ENCODE results near the gene SAMD13. TPM values are rescaled to one million over a fixed set of nuclear protein-coding genes. Genes with fewer than 3 reads are reported as not detected.

Gene SAMD13
- total RNA-seq, 1 donor: under 0.01 TPM

GRCh38 chr1:84255582-84255981, 45.9 kb upstream of the SAMD13 start:
- Histone ChIP-seq H3K36me3 (ENCODE audit: insufficient read depth, low read length) (no peaks in the 10 kb centered on the region), H4K20me1 (ENCODE audit: insufficient read depth, low read length) (no peaks in the 10 kb centered on the region), H3K4me2 (ENCODE audit: insufficient read depth, low read length) (no peak overlapping the region), H3K27ac (ENCODE audit: low read depth, low read length) (no peak overlapping the region), H3K27me3 (ENCODE audit: insufficient read depth, low read length) (no peaks in the 10 kb centered on the region), H2AFZ (ENCODE audit: low read length) (no peak overlapping the region), H3K4me3 (ENCODE audit: insufficient read depth, low read length) (no peak overlapping the region), H3K79me2 (ENCODE audit: insufficient read depth, low read length) (no peaks in the 10 kb centered on the region), H3K4me1 (ENCODE audit: insufficient read depth, low read length) (peaks cover 26% of the 10 kb centered on the region), H3K9me3 (ENCODE audit: low read depth, low read length) (no peaks in the 10 kb centered on the region)
- DNase-seq (ENCODE audit: insufficient read length, low spot score, missing footprints): no peak
- TF ChIP-seq CTCF (IDR thresholded peaks at IDR 0.05; ENCODE audit: extremely low read depth, low read depth, low read length): no peak

GRCh38 chr1:84257617-84258016, 43.9 kb upstream of the SAMD13 start:
- Histone ChIP-seq H3K4me1 (ENCODE audit: insufficient read depth, low read length) (peaks cover 23% of the 10 kb centered on the region), H3K79me2 (ENCODE audit: insufficient read depth, low read length) (no peaks in the 10 kb centered on the region), H3K27me3 (ENCODE audit: insufficient read depth, low read length) (no peaks in the 10 kb centered on the region), H3K9me3 (ENCODE audit: low read depth, low read length) (no peaks in the 10 kb centered on the region), H3K4me2 (ENCODE audit: insufficient read depth, low read length) (no peak overlapping the region), H3K4me3 (ENCODE audit: insufficient read depth, low read length) (no peak overlapping the region), H4K20me1 (ENCODE audit: insufficient read depth, low read length) (no peaks in the 10 kb centered on the region), H3K27ac (ENCODE audit: low read depth, low read length) (no peak overlapping the region), H3K36me3 (ENCODE audit: insufficient read depth, low read length) (no peaks in the 10 kb centered on the region), H2AFZ (ENCODE audit: low read length) (no peak overlapping the region)
- no peak for TF ChIP-seq CTCF (IDR thresholded peaks at IDR 0.05; ENCODE audit: extremely low read depth, low read depth, low read length)
- no peak for DNase-seq (ENCODE audit: insufficient read length, low spot score, missing footprints)

- no peaks in the 10 kb centered on the region for H4K20me1 ChIP-seq (ENCODE audit: insufficient read depth, low read length)
- DNase-seq (ENCODE audit: insufficient read length, low spot score, missing footprints): no peak
- H2AFZ ChIP-seq (ENCODE audit: low read length): no peak overlapping the region
- no peaks in the 10 kb centered on the region for H3K27me3 ChIP-seq (ENCODE audit: insufficient read depth, low read length)
- H3K79me2 ChIP-seq (ENCODE audit: insufficient read depth, low read length): no peaks in the 10 kb centered on the region
- H3K4me2 ChIP-seq (ENCODE audit: insufficient read depth, low read length): no peak overlapping the region
- H3K4me1 ChIP-seq (ENCODE audit: insufficient read depth, low read length): peaks cover 5% of the 10 kb centered on the region
- TF ChIP-seq CTCF (IDR thresholded peaks at IDR 0.05; ENCODE audit: extremely low read depth, low read depth, low read length): no peak
- no peaks in the 10 kb centered on the region for H3K9me3 ChIP-seq (ENCODE audit: low read depth, low read length)
- no peak overlapping the region for H3K4me3 ChIP-seq (ENCODE audit: insufficient read depth, low read length)
- H3K36me3 ChIP-seq (ENCODE audit: insufficient read depth, low read length): no peaks in the 10 kb centered on the region
- H3K27ac ChIP-seq (ENCODE audit: low read depth, low read length): no peak overlapping the region
Observed at GRCh38 chr1:84259376-84259775, 42.1 kb upstream of the SAMD13 start.

GRCh38 chr1:84259989-84260388, 41.5 kb upstream of the SAMD13 start:
- Histone ChIP-seq H3K4me3 (ENCODE audit: insufficient read depth, low read length) (no peak overlapping the region), H3K79me2 (ENCODE audit: insufficient read depth, low read length) (no peaks in the 10 kb centered on the region), H3K4me1 (ENCODE audit: insufficient read depth, low read length) (no peaks in the 10 kb centered on the region), H4K20me1 (ENCODE audit: insufficient read depth, low read length) (no peaks in the 10 kb centered on the region), H3K36me3 (ENCODE audit: insufficient read depth, low read length) (no peaks in the 10 kb centered on the region), H3K9me3 (ENCODE audit: low read depth, low read length) (no peaks in the 10 kb centered on the region), H3K4me2 (ENCODE audit: insufficient read depth, low read length) (no peak overlapping the region), H3K27ac (ENCODE audit: low read depth, low read length) (no peak overlapping the region), H3K27me3 (ENCODE audit: insufficient read depth, low read length) (no peaks in the 10 kb centered on the region), H2AFZ (ENCODE audit: low read length) (no peak overlapping the region)
- no peak for DNase-seq (ENCODE audit: insufficient read length, low spot score, missing footprints)
- TF ChIP-seq CTCF (IDR thresholded peaks at IDR 0.05; ENCODE audit: extremely low read depth, low read depth, low read length): no peak

Data from osteoblast (primary cell).